Endothelial cell of umbilical vein (primary cell): ENCODE measurements around the gene TGFBR3. TPM values are rescaled to one million over a fixed set of nuclear protein-coding genes. Genes with fewer than 3 reads are reported as not detected.

Source experiments
- BruUV-seq: library from RNA; stranded (reverse); fragments of 400-500 nt; replicated peaks from 2 replicates; lab custom pipeline; 2021; lab: Mats Ljungman, UMichigan
- CTCF ChIA-PET: fragments of 300-600, 350-600 bp; sonication (Branson Sonifier 250); formaldehyde crosslinking; loops from one replicate; lab custom pipeline; 2021; ENCODE audit warnings: antibody characterized with exemption, inconsistent platforms; lab: Charles Lee
- POLR2A ChIA-PET: fragments of 300-600, 350-600 bp; sonication (Branson Sonifier 250); formaldehyde crosslinking; loops from one replicate; lab custom pipeline; 2021; ENCODE audit warnings: antibody characterized with exemption, inconsistent platforms; lab: Charles Lee
- DNase-seq: peaks from one replicate; pipeline ENCODE4 v3.0.0-alpha.2; 2011; ENCODE audit warnings: low read depth, low spot score
- FAIRE-seq: peaks from 2 replicates; lab custom pipeline; 2011; peaks lifted over from hg19 to GRCh38; lab: Jason Lieb, UNC
- H2AFZ ChIP-seq: 2 replicates; pipeline ENCODE4 v1.6.0; 2012; ENCODE audit warnings: low read depth, low read length, control low read depth, inconsistent platforms
- H3K27ac ChIP-seq: 2 replicates; pipeline ENCODE4 v1.5.1; 2011; ENCODE audit warnings: low read depth, mild to moderate bottlenecking, control low read depth, low read length, moderate library complexity; ENCODE audit not compliant: insufficient read depth
- H3K27me3 ChIP-seq, 2 experiments: 2 replicates each; pipeline versions ENCODE4 v1.6.0 to v1.6.1; 2011; ENCODE audit warnings: low read length in 2 of 2, mixed read lengths in 1 of 2; ENCODE audit not compliant: control insufficient read depth in 2 of 2, insufficient read depth in 2 of 2
- H3K36me3 ChIP-seq, 2 experiments: 2 replicates in 1 of 2; 3 replicates in 1 of 2; pipeline ENCODE4 v1.5.1; 2011; ENCODE audit warnings: low read length in 2 of 2, mild to moderate bottlenecking in 1 of 2, moderate library complexity in 1 of 2; ENCODE audit not compliant: control insufficient read depth in 2 of 2, insufficient read depth in 2 of 2; ENCODE audit errors: extremely low read depth in 1 of 2
- H3K4me1 ChIP-seq: 3 replicates; pipeline ENCODE4 v1.5.1; 2011; ENCODE audit warnings: mild to moderate bottlenecking, low read length; ENCODE audit not compliant: control insufficient read depth, insufficient read depth; ENCODE audit errors: extremely low read depth
- H3K4me2 ChIP-seq: 2 replicates; pipeline ENCODE4 v1.6.1; 2011; ENCODE audit warnings: low read length, control low read depth, mixed read lengths; ENCODE audit not compliant: insufficient read depth
- H3K4me3 ChIP-seq, 3 experiments: fragments of 200-600 bp in 1 of 3; sonication (generic), shearing (Covaris generic) in 1 of 3; replicated peaks in 1 of 3; 2 replicates each; pipeline ENCODE4 v1.5.1; 2011 to 2016; ENCODE audit warnings: control low read depth in 3 of 3, low read length in 3 of 3, mild to moderate bottlenecking in 2 of 3, inconsistent platforms in 1 of 3, low read depth in 1 of 3, moderate library complexity in 1 of 3; ENCODE audit not compliant: insufficient read depth in 1 of 3
- H3K79me2 ChIP-seq: 2 replicates; pipeline ENCODE4 v1.6.0; 2012; ENCODE audit warnings: low read length, inconsistent platforms; ENCODE audit not compliant: control insufficient read depth, insufficient read depth
- H3K9ac ChIP-seq: replicated peaks from 2 replicates; pipeline ENCODE3; 2011; ENCODE audit warnings: low read length, control low read depth; ENCODE audit not compliant: insufficient read depth; ENCODE audit errors: extremely low read depth
- H3K9me1 ChIP-seq: replicated peaks from 3 replicates; pipeline ENCODE4 v1.6.0; 2011; ENCODE audit warnings: mild to moderate bottlenecking, low read length; ENCODE audit not compliant: control insufficient read depth, insufficient read depth; ENCODE audit errors: extremely low read depth
- H3K9me3 ChIP-seq: replicated peaks from 2 replicates; pipeline ENCODE4 v1.5.1; 2012; ENCODE audit warnings: low read length, inconsistent platforms; ENCODE audit not compliant: control insufficient read depth, insufficient read depth
- H4K20me1 ChIP-seq: replicated peaks from 2 replicates; pipeline ENCODE3; 2011; ENCODE audit warnings: mild to moderate bottlenecking, low read length; ENCODE audit not compliant: control insufficient read depth, insufficient read depth; ENCODE audit errors: extremely low read depth
- EZH2 ChIP-seq: IDR thresholded peaks from 2 replicates; pipeline ENCODE4 v1.6.1; 2012; ENCODE audit warnings: borderline replicate concordance, low read depth, mild to moderate bottlenecking, moderate library complexity, low read length, inconsistent platforms; ENCODE audit not compliant: severe bottlenecking
- FOS ChIP-seq: IDR thresholded peaks from 2 replicates; pipeline ENCODE4 v1.6.1; 2011; ENCODE audit warnings: mild to moderate bottlenecking, low read length, moderate library complexity, borderline replicate concordance; ENCODE audit not compliant: insufficient read depth
- GATA2 ChIP-seq: IDR thresholded peaks from 2 replicates; pipeline ENCODE4 v1.7.0; 2011; ENCODE audit warnings: low read depth, mild to moderate bottlenecking, moderate library complexity, mixed read lengths, low read length; ENCODE audit not compliant: insufficient read length, insufficient read depth
- JUN ChIP-seq: IDR thresholded peaks from 2 replicates; pipeline ENCODE4 v1.6.1; 2011; ENCODE audit warnings: borderline replicate concordance, low read depth; ENCODE audit not compliant: insufficient read length, insufficient read depth
- MYC ChIP-seq: IDR thresholded peaks from one replicate; pipeline ENCODE4 v1.6.1; 2011; ENCODE audit warnings: mild to moderate bottlenecking, low read depth, low read length
- POLR2A ChIP-seq: IDR thresholded peaks from 2 replicates; pipeline ENCODE4 v1.6.1; 2012; ENCODE audit warnings: low read depth, mild to moderate bottlenecking, control low read depth, low read length
- POLR2AphosphoS5 ChIP-seq: IDR thresholded peaks from 2 replicates; pipeline ENCODE4 v1.6.1; 2012; ENCODE audit warnings: low read depth, mild to moderate bottlenecking, control low read depth, low read length, moderate library complexity; ENCODE audit not compliant: insufficient read depth
- dilution Hi-C: fragments of 300-500 bp; cut with MboI; formaldehyde crosslinking; loops from one replicate; pipeline ENCODE4 v1.15.0; 2019; ENCODE audit warnings: low sequenced_read_pairs; ENCODE audit not compliant: extremely low pct_ligation_motif_present
- intact Hi-C: fragments of 100-400 bp; cut with micrococcal nuclease; formaldehyde crosslinking; loops from one replicate; pipeline ENCODE4 v1.10.0; 2022
- polyA plus RNA-seq, 4 experiments: library from polyadenylated mRNA; depleted of rRNA in 3 of 4; stranded (reverse) in 3 of 4; unstranded in 1 of 4; fragments of >200 nt; gene quantifications; 2 replicates each; pipeline versions ENCODE4 v1.2.1 to v1.2.3, GENCODE V29; 2011 to 2012; ENCODE audit warnings: missing spikeins in 1 of 4
- total RNA-seq: library from RNA; stranded (reverse); gene quantifications from 2 replicates; pipeline ENCODE4 v1.2.3, GENCODE V29; 2021
- TF ChIP-seq, protein P1 (sequence below), 2 donors: IDR thresholded peaks; 1 replicate in 1 of 2; 2 replicates in 1 of 2; pipeline ENCODE4 v1.5.1; 2011; ENCODE audit warnings: low read length in 2 of 2, mild to moderate bottlenecking in 2 of 2, moderate library complexity in 2 of 2, control low read depth in 1 of 2, inconsistent platforms in 1 of 2, low read depth in 1 of 2; ENCODE audit not compliant: insufficient read depth in 1 of 2; ENCODE audit errors: extremely low read depth in 1 of 2
- TF ChIP-seq, protein P2 (sequence below): IDR thresholded peaks from 2 replicates; pipeline ENCODE4 v1.6.1; 2011; ENCODE audit not compliant: insufficient read depth, insufficient read length

TGFBR3 gene
- total and polyA plus RNA-seq, 2 donors (not counting 3 experiments of a cell fraction or from before 2014, with no cell fraction given), result 8.0 to 13.4 TPM

DNA sequence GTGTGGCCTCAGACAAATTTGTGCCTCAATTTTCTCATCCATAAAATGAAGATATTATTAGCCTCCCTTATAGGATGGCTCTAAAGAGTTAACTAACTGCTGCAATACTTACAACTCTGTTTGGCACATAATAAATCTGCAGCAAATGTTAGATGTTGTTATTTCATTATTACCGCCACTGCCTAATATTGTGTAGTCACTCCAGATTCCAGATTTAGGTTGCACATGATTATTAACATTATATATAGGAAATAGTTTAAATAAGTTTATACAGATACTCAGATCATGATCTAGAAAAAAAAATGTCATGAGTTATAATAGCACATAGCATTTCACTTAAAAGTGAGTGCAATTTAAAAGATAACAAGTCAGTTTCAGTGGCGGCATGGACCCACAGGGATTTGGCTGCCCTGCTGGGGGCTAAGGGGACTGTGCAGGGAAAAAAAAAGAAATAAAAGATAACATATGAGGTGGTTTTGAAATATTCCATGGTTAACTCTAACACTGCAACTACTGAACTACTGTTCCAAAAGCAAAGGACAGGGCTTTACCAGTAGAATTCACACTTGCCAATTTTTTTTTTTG lies 170.4 kb downstream of the TGFBR3 start:
- Histone ChIP-seq H3K9me1 (no peaks in the 10 kb centered on the region), H2AFZ (no peak overlapping the region), H3K4me1 (no peaks in the 10 kb centered on the region), H3K4me3 (no peak overlapping the region), H3K27me3 (no peaks in the 10 kb centered on the region), H3K9me3 (no peaks in the 10 kb centered on the region), H3K79me2 (no peaks in the 10 kb centered on the region), H3K4me2 (no peak overlapping the region), H4K20me1 (no peaks in the 10 kb centered on the region), H3K36me3 (peaks cover 0 to 18% of the 10 kb centered on the region in 2 experiments), H3K9ac (no peak overlapping the region), H3K27ac (no peak overlapping the region)
- BruUV-seq, result no TSS peak
- dilution Hi-C loops (no loop called here), intact Hi-C loops (no loop called here)
- TF ChIP-seq MYC (no peak), FOS (no peak), EZH2 (no peak), POLR2A (no peak), POLR2AphosphoS5 (no peak), GATA2 (no peak), JUN (no peak)
- TF ChIP-seq, protein P1, sequence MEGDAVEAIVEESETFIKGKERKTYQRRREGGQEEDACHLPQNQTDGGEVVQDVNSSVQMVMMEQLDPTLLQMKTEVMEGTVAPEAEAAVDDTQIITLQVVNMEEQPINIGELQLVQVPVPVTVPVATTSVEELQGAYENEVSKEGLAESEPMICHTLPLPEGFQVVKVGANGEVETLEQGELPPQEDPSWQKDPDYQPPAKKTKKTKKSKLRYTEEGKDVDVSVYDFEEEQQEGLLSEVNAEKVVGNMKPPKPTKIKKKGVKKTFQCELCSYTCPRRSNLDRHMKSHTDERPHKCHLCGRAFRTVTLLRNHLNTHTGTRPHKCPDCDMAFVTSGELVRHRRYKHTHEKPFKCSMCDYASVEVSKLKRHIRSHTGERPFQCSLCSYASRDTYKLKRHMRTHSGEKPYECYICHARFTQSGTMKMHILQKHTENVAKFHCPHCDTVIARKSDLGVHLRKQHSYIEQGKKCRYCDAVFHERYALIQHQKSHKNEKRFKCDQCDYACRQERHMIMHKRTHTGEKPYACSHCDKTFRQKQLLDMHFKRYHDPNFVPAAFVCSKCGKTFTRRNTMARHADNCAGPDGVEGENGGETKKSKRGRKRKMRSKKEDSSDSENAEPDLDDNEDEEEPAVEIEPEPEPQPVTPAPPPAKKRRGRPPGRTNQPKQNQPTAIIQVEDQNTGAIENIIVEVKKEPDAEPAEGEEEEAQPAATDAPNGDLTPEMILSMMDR (IDR thresholded peaks at IDR 0.05; ENCODE audit: extremely low read depth in 1 of 2, insufficient read depth in 1 of 2, low read depth in 1 of 2, low read length in 2 of 2), result no peak
- TF ChIP-seq, protein P2, sequence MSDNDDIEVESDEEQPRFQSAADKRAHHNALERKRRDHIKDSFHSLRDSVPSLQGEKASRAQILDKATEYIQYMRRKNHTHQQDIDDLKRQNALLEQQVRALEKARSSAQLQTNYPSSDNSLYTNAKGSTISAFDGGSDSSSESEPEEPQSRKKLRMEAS, result no peak
- FAIRE-seq (no peak), DNase-seq (no peak)
- ChIA-PET CTCF (no interaction called here), POLR2A (no interaction called here)
